AG10803 (cell line): ENCODE measurements around the gene METTL25.

Experiments
- DNase-seq: peaks from one replicate; pipeline ENCODE4 v3.0.0; 2010; ENCODE audit warnings: low read depth
- H3K4me3 ChIP-seq: 2 replicates; pipeline ENCODE4 v1.5.1; 2011; ENCODE audit warnings: mild to moderate bottlenecking, low read length, control low read depth
- TF ChIP-seq, protein P1 (sequence below): conservative IDR thresholded peaks from 2 replicates; pipeline ENCODE4 v1.5.1; 2011; ENCODE audit warnings: mild to moderate bottlenecking, low read length, control low read depth, inconsistent platforms

METTL25 gene

DNA sequence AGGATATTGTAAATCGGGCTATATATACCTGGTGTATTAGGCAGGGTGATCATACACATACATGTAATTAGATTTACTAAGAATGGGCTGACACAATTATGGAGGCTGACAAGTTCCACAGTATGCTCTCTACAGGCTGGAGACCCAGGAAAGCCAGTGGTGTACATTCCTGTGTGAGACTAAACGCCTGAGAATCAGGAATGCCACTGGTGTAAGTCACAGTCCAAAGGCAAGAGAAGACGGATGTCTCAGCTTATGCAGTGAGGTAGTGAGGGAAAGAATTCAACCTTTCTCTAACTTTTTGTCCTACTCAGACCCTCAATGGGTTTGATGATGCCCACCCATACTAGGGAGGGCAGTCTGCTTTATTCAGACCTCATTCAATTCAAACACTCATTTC, 57.1 kb downstream of the METTL25 start:
- no peak overlapping the region for H3K4me3 ChIP-seq
- TF ChIP-seq, protein P1, sequence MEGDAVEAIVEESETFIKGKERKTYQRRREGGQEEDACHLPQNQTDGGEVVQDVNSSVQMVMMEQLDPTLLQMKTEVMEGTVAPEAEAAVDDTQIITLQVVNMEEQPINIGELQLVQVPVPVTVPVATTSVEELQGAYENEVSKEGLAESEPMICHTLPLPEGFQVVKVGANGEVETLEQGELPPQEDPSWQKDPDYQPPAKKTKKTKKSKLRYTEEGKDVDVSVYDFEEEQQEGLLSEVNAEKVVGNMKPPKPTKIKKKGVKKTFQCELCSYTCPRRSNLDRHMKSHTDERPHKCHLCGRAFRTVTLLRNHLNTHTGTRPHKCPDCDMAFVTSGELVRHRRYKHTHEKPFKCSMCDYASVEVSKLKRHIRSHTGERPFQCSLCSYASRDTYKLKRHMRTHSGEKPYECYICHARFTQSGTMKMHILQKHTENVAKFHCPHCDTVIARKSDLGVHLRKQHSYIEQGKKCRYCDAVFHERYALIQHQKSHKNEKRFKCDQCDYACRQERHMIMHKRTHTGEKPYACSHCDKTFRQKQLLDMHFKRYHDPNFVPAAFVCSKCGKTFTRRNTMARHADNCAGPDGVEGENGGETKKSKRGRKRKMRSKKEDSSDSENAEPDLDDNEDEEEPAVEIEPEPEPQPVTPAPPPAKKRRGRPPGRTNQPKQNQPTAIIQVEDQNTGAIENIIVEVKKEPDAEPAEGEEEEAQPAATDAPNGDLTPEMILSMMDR, result no peak
- peak; percentile 26 for DNase-seq

DNA sequence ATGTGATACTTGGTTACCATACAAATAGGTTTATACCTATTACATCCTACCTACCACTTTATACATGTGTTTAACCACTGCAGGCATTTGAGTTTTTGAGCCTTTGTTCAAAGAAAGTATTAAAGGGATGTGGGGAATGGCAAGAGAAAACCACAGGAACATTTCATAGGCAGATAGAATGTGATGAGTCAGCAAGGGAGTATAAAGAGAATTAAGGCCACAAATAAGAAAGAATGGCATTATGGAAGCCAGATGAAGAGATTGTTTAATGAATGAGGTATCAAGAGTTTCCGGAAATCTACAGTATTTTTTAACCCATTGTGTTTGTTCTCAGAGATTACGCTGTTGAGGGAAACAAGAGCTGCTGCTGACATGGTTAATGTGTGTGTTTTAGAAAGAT, 66.9 kb downstream of the METTL25 start:
- peak; percentile 74 for DNase-seq
- TF ChIP-seq, protein P1, result no peak

DNA sequence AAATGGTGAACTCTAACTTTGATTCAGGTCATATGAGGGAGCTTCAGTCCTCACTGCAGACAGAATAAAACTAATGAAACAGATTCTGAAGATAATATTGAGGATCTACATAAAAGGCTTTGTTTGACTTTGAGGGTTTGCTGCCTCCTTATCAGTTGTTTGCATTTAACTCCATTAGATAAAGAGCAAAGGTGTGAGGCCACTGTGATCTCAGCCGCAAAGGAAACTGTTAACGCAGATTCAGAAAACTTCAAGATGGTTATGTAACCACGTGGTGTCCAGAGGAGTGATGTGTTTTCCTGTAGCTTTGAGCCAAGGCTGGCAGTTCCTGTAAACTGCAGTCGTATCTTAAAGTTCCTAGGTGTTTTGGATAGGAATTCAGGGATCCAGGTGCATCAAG, 67.8 kb downstream of the METTL25 start:
- H3K4me3 ChIP-seq, result no peak overlapping the region
- no peak for DNase-seq
- TF ChIP-seq, protein P1, result no peak

More for the DNA sequence above, 66.9 kb downstream of the METTL25 start:
- H3K4me3 ChIP-seq, result no peak overlapping the region

DNA sequence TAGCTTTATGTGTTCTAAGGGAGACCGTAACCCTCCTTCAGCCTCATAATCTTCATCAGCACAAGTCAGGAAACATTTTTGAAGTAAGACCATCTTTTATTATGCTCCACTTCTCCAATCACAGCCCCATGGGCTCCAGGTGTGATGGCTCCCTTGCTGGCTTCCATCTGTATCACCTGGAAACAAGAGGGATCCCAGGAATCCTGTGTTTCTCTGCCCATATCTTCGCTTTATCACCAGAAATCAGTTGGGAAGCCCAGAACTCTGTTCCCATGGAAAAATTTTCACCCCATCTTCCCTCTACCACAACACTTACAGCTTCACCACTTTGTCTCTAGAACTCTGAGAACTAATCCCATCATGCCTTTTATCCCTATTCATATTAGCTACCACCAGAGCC, 68.3 kb downstream of the METTL25 start:
- DNase-seq, result no peak
- TF ChIP-seq, protein P1, result no peak
- H3K4me3 ChIP-seq, result no peak overlapping the region

DNA sequence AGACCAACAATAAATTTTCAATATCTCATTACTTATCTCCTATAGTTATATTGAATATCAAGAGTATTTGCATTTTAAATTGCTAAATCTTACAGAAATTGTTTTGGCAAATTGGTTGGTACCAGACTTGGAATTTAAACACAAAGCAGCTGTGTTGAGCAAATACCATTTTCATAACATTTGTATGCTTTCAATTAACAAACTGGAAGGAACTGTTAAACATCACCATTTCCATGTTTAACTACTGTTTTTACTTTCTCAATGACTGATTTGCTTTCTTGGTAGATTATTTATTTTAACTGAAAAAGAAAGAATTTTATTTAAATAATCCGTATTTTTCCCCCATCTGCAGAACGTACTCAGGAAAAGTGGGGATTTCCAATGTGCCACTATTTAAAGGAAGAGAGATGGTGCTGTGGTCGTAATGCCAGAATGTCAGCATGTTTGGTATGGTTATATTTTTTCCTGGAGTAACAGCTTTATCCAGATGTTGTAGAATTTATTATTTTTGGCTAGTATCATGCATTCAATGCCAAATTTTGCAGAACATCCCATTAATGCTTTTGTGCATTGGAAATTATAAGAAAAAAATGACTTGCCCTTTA, 72.3 kb downstream of the METTL25 start:
- no peak overlapping the region for H3K4me3 ChIP-seq
- peak; percentile 35 for DNase-seq
- TF ChIP-seq, protein P1, result no peak

DNA sequence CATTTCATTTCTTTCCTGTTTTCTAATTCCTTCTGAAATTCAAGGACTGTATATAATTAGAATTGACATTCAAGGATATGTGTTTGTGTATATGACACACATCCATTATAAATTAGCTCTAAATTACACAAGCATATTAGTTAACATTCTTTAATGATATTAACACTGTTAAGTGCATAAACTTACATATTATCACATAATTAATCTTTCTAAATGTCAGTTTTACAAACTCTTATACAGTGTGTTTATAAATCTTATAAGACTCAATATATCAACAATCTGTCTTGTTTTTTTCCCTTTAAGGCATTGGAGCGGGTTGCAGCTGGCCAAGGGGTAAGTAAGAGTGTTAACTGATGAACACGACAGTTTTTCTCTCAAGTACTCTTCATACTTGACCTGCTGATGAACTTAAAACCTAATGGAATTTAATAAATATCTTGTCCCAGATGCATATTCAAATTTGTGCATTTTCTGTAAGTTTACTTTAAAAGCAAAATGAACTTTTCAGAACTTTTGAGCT, 76.1 kb downstream of the METTL25 start:
- H3K4me3 ChIP-seq, result no peak overlapping the region
- TF ChIP-seq, protein P1, result no peak
- DNase-seq, result no peak

DNA sequence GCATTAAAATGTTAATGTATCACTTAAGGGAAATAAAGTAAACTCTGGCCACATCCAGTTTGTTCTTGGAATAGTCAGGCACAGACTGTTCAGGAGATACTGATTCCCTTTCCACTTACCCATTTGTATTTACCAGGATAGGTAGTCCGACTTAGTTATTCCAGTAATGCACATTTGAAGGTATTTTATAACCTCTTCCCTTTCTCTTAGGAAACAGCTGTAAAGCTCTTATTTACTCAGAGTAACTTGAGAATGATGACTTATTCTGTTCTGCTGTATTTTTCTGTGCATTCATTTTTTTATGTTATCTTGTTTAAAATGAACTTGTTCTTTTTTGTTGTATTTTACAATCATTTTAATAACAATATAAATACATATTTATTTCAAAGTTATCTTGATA, 78.0 kb downstream of the METTL25 start:
- no peak overlapping the region for H3K4me3 ChIP-seq
- DNase-seq, result no peak
- TF ChIP-seq, protein P1, result no peak
